ENCODE measurements around the gene RAPH1. TPM values are rescaled to one million over a fixed set of nuclear protein-coding genes. Genes with fewer than 3 reads are reported as not detected.
"Not testable (repeated sequence)": the region's sequence is repeated elsewhere in the genome, so short reads cannot be mapped to it uniquely, and the experiment has no call there.

Gene RAPH1
- total RNA-seq, 1 donor from 2014 or later = 30.3 TPM

- Mint-ChIP-seq H3K9me3 (peaks cover 15% of the 10 kb centered on the region), H3K4me3 (peak overlapping the region; percentile 94), H3K36me3 (peaks cover 5% of the 10 kb centered on the region), H3K27ac (peak overlapping the region; percentile 89), H3K27me3 (ENCODE audit: low read depth) (no peaks in the 10 kb centered on the region), H3K4me1 (peaks cover 24% of the 10 kb centered on the region)
- no peak for TF ChIP-seq CTCF (IDR thresholded peaks at IDR 0.05; ENCODE audit: unreplicated experiment)
- peak in 1 of 2 experiments; percentile 26 for DNase-seq (ENCODE audit: low spot score in 2 of 2, unreplicated experiment in 2 of 2)
Measured at GRCh38 chr2:203534621-203535077, 452 bp downstream of the RAPH1 start.

GRCh38 chr2:203533676-203534591, 1.2 kb downstream of the RAPH1 start:
- Mint-ChIP-seq H3K4me1 (peaks cover 24% of the 10 kb centered on the region), H3K27ac (peak overlapping the region; percentile 89), H3K4me3 (peak overlapping the region; percentile 94), H3K36me3 (peaks cover 5% of the 10 kb centered on the region), H3K9me3 (peaks cover 14% of the 10 kb centered on the region), H3K27me3 (ENCODE audit: low read depth) (no peaks in the 10 kb centered on the region)
- no peak for TF ChIP-seq CTCF (IDR thresholded peaks at IDR 0.05; ENCODE audit: unreplicated experiment)
- DNase-seq (ENCODE audit: low spot score in 2 of 2, unreplicated experiment in 2 of 2) = no peak

- Mint-ChIP-seq H3K36me3 (peaks cover 4% of the 10 kb centered on the region), H3K27me3 (ENCODE audit: low read depth) (no peaks in the 10 kb centered on the region), H3K4me3 (peak overlapping the region; percentile 94), H3K9me3 (peaks cover 5% of the 10 kb centered on the region), H3K4me1 (peaks cover 24% of the 10 kb centered on the region), H3K27ac (peak overlapping the region; percentile 71)
- TF ChIP-seq CTCF (IDR thresholded peaks at IDR 0.05; ENCODE audit: unreplicated experiment) = no peak
- no peak for DNase-seq (ENCODE audit: low spot score in 2 of 2, unreplicated experiment in 2 of 2)
Measured at GRCh38 chr2:203532957-203533658, 2.0 kb downstream of the RAPH1 start.

GRCh38 chr2:203527719-203528118, 7.4 kb downstream of the RAPH1 start:
- no peak for DNase-seq (ENCODE audit: low spot score in 2 of 2, unreplicated experiment in 2 of 2)
- H3K9me3 Mint-ChIP-seq = no peaks in the 10 kb centered on the region
- H3K4me3 Mint-ChIP-seq = no peak overlapping the region
- TF ChIP-seq CTCF (IDR thresholded peaks at IDR 0.05; ENCODE audit: unreplicated experiment) = no peak
- no peaks in the 10 kb centered on the region for H3K27me3 Mint-ChIP-seq (ENCODE audit: low read depth)
- peaks cover 2% of the 10 kb centered on the region for H3K36me3 Mint-ChIP-seq
- peaks cover under 1% of the 10 kb centered on the region for H3K4me1 Mint-ChIP-seq
- H3K27ac Mint-ChIP-seq = no peak overlapping the region

GRCh38 chr2:203513268-203513667, 21.8 kb downstream of the RAPH1 start:
- not testable (repeated sequence) for H3K27ac Mint-ChIP-seq

GRCh38 chr2:203510941-203511305, 24.2 kb downstream of the RAPH1 start:
- Mint-ChIP-seq H3K4me3 (no peak overlapping the region), H3K27ac (no peak overlapping the region), H3K9me3 (peaks cover 14% of the 10 kb centered on the region), H3K36me3 (peaks cover 4% of the 10 kb centered on the region), H3K4me1 (peaks cover 4% of the 10 kb centered on the region), H3K27me3 (ENCODE audit: low read depth) (no peaks in the 10 kb centered on the region)
- TF ChIP-seq CTCF (IDR thresholded peaks at IDR 0.05; ENCODE audit: unreplicated experiment) = no peak
- no peak for DNase-seq (ENCODE audit: low spot score in 2 of 2, unreplicated experiment in 2 of 2)

More at GRCh38 chr2:203513268-203513667, 21.8 kb downstream of the RAPH1 start:
- not testable (repeated sequence) for H3K4me1 Mint-ChIP-seq; H3K36me3 Mint-ChIP-seq; H3K27me3 Mint-ChIP-seq (ENCODE audit: low read depth); H3K4me3 Mint-ChIP-seq; DNase-seq (ENCODE audit: low spot score in 2 of 2, unreplicated experiment in 2 of 2)
- peaks cover 20% of the 10 kb centered on the region for H3K9me3 Mint-ChIP-seq

All from mesothelial cell of epicardium (in vitro differentiated cells).